GM18499 (cell line): ENCODE results near the gene RHBDL3.
"Not testable (repeated sequence)": the region's sequence is repeated elsewhere in the genome, so short reads cannot be mapped to it uniquely, and the experiment has no call there.

Source experiments
- ATAC-seq: cut with Tn5 transposase; IDR thresholded peaks from one replicate; pipeline ENCODE4 v1.9.1; 2021; ENCODE audit warnings: moderate number of reproducible peaks; ENCODE audit not compliant: insufficient read depth, unreplicated experiment

The RHBDL3 gene

DNA sequence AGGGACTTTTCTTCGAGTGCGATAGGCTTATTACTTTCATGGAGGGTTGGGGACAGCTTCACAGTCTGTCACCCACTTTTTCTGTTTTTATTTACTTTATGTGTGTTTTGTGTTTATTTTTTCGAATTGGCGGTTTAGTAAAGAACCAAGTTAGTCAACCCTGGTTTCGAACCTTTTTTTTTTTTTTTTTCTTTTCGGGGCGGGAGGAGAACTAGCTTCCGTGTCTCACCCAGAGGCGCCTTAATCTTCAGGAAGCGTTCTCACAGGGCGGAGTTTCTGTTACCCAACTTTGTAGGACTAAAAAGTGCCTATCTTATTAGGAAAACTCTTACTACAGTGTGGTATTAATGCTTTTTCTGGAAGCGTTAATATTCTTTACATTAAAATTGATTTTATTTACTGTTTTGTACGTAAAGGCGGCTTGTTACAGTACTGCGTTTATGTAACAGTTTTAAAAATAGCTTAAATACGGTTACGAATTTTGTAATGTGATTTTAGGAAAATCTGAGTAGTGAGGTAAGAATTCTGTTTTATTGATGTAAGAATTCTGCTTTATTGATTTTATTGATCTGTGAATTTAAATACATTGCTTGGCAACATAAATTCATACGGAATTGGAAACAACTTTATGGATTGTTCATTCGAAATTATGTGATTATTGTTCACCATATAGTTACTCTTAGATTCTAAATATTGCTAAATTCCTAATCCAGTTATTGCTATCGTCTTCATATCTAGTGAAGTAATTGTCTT lies 85.2 kb downstream of the RHBDL3 start:
- ATAC-seq = peak; percentile 20

GRCh38 chr17:32352734-32353133 lies 87.1 kb downstream of the RHBDL3 start:
- ATAC-seq = not testable (repeated sequence)

DNA sequence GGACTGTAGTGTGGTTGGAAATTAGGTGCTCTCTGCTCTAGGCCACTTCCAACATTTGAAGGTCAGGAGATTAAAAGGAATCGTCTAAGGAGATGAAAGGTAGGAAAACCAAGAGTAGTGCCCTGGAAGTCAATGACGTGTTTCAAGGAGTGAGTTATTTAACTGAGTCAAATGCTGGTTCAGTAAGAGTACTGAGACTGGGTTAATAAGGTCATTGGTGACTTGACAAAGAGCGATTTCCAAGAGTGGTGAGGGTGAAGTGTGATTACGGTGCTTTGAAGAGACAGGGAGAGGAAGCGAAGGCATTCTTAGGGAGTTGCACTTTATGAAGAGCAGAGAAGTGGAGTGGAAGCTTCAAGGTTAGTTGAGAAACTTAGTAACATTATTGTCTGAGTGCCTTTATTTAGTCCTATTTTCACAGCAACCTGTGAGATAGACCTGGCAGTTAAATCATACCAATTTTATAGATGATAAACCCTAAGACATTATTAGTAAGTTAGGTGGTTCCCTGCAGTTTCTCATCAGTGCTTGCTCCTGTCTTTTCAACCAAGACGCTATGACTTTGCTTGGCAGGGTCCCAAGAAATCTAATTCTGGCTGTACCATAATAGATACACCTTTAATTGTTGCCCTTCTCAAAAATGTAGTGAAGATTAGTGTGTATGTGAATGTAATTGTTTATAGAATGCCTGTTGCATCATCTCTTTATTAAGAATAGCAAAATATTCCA lies 90.2 kb downstream of the RHBDL3 start:
- ATAC-seq = no peak

- no peak for ATAC-seq
Observed at GRCh38 chr17:32356378-32356743, 90.7 kb downstream of the RHBDL3 start.

DNA sequence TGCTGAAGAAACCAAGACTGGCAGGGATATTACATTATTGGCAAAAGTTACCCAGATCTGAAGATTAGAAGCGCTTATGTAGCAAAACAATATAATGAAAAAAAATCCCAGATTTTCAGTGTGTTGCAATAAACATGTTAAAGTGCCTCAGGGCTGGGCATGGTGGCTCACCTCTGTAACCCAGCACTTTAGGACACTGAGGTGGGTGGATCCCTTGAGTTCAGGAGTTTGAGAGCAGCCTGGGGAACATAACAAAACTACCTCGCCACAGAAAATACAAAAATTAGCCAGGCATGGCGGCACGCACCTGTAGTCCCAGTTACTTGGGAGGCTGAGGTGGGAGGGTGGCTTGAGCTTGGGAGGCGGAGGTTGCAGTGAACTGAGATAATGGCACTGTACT lies 91.1 kb downstream of the RHBDL3 start:
- no peak for ATAC-seq

- ATAC-seq = no peak
Observed at GRCh38 chr17:32357615-32358014, 92.0 kb downstream of the RHBDL3 start.

- no peak for ATAC-seq
Observed at GRCh38 chr17:32361270-32361669, 95.6 kb downstream of the RHBDL3 start.

GRCh38 chr17:32370426-32370825 lies 104.8 kb downstream of the RHBDL3 start:
- no peak for ATAC-seq
